Ovary (tissue), 3 donors: ENCODE data around the gene LARP4.

ENCODE experiments used
- POLR2A ChIP-seq: fragments of 450-650 bp; IDR thresholded peaks from one replicate; pipeline ENCODE4 v1.6.1; 2017; ENCODE audit warnings: antibody characterized with exemption, mild to moderate bottlenecking, moderate library complexity
- TF ChIP-seq, protein P1 (sequence below), 3 donors: fragments of 450-650 bp in 2 of 3; fragments of 200-600 bp in 1 of 3; IDR thresholded peaks; one replicate each; pipeline versions ENCODE4 v1.5.1 to v1.8.0; 2016 to 2022; ENCODE audit warnings: antibody characterized with exemption in 3 of 3, mild to moderate bottlenecking in 1 of 3
- donor health status: DM: no; HTN: no; CAD: no.

DNA sequence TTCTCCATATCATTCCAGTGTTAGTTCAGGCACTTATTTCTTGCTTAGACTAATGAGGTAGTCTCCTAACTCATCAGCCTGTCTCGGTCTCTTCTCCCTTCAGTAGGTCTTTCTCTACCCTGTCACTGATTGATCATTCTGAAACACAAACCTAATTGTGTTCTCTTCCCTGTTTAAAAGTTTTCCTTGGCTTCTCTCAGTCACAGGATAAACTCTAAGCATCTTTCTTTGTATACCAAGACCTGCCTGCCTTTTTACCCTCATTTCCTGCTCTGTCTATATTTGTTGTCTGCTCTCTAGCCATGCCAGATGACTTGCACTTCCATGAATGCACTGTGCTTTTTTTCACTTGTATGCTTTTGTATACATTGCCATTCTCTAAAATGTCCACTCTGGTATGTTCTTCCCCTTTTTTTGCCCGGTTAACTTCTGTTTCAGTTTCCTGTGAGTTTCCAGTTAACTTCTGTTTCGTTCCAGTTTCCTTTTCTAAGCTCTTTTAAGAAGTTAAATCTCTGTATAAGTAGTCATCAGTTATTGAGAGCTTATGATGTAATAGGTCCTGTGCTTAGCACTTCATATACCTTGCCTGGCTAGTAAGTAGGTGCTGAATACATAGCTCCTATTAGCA is 116.8 kb downstream of the LARP4 start:
- no peak for TF ChIP-seq POLR2A
- TF ChIP-seq, protein P1, sequence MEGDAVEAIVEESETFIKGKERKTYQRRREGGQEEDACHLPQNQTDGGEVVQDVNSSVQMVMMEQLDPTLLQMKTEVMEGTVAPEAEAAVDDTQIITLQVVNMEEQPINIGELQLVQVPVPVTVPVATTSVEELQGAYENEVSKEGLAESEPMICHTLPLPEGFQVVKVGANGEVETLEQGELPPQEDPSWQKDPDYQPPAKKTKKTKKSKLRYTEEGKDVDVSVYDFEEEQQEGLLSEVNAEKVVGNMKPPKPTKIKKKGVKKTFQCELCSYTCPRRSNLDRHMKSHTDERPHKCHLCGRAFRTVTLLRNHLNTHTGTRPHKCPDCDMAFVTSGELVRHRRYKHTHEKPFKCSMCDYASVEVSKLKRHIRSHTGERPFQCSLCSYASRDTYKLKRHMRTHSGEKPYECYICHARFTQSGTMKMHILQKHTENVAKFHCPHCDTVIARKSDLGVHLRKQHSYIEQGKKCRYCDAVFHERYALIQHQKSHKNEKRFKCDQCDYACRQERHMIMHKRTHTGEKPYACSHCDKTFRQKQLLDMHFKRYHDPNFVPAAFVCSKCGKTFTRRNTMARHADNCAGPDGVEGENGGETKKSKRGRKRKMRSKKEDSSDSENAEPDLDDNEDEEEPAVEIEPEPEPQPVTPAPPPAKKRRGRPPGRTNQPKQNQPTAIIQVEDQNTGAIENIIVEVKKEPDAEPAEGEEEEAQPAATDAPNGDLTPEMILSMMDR (IDR thresholded peaks at IDR 0.05): no peak
